ENCODE results near the gene MAP3K2. TPM values are rescaled to one million over a fixed set of nuclear protein-coding genes. Genes with fewer than 3 reads are reported as not detected.

The MAP3K2 gene
- total RNA-seq, 4 donors from 2014 or later: 29.4 to 37.4 (median 31.3) TPM

DNA sequence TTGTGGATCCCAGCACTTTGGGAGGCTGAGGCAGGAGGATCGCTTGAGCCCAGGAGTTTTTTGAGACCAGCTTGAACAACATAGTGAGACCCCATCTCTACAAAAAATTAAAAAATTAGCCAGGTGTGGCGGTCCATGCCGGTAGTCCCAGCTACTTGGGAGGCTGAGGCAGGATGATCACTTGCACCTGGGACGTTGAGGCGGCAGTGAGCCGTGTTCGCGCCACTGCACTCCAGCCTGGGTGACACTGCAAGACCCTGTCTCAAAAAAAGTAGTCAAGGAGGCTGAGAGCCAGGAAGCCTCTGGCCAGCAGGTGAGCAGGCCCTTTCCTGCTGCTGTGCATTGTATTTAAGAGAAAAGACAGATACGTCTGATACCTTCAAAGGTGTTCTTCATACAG is 19.3 kb upstream of the MAP3K2 start:
- Histone ChIP-seq H3K27me3 (no peaks in the 10 kb centered on the region), H3K4me1 (peaks cover 19 to 58% (median 25%) of the 10 kb centered on the region in 3 donors), H3K4me3 (no peak overlapping the region), H3K36me3 (no peaks in the 10 kb centered on the region), H3K9me3 (no peaks in the 10 kb centered on the region), H3K27ac (peak overlapping the region in 1 of 4 donors; percentile 88)
- intact Hi-C loops (cut with DNase I): no loop called here
- DNase-seq: no peak
- TF ChIP-seq POLR2A (IDR thresholded peaks at IDR 0.05): no peak
- TF ChIP-seq, protein P1, sequence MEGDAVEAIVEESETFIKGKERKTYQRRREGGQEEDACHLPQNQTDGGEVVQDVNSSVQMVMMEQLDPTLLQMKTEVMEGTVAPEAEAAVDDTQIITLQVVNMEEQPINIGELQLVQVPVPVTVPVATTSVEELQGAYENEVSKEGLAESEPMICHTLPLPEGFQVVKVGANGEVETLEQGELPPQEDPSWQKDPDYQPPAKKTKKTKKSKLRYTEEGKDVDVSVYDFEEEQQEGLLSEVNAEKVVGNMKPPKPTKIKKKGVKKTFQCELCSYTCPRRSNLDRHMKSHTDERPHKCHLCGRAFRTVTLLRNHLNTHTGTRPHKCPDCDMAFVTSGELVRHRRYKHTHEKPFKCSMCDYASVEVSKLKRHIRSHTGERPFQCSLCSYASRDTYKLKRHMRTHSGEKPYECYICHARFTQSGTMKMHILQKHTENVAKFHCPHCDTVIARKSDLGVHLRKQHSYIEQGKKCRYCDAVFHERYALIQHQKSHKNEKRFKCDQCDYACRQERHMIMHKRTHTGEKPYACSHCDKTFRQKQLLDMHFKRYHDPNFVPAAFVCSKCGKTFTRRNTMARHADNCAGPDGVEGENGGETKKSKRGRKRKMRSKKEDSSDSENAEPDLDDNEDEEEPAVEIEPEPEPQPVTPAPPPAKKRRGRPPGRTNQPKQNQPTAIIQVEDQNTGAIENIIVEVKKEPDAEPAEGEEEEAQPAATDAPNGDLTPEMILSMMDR (IDR thresholded peaks at IDR 0.05): no peak
- 72 to 88% methylated on average over 4 to 8 of the region's 9 CpGs for WGBS, 2 donors

DNA sequence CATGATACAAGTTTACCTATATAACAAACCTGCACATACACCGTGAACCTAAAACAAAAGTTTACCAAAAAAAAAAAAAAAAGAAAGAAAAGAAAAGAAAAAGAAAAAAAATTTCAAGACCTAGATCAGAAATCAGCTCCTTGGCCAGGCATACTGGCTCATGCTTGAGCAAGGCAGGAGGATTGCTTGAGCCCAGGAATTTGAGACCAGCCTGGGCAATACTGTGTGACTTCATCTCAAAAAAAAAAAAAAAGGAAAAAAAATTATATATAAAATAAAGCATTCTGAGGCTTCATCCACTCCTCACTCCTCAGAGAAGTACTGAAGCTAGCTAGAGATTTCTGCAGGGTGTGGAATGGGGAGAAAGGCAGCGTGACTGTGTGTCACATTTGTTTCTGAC is 18.7 kb upstream of the MAP3K2 start:
- no peaks in the 10 kb centered on the region for H3K9me3 ChIP-seq
- H3K4me3 ChIP-seq: no peak overlapping the region
- TF ChIP-seq, protein P1 (IDR thresholded peaks at IDR 0.05): no peak
- no peak for TF ChIP-seq POLR2A (IDR thresholded peaks at IDR 0.05)
- WGBS, 2 donors: 80 to 82% methylated on average over 2 of the region's 2 CpGs
- intact Hi-C loops (cut with DNase I): no loop called here
- no peaks in the 10 kb centered on the region for H3K36me3 ChIP-seq
- no peak overlapping the region for H3K27ac ChIP-seq
- H3K4me1 ChIP-seq: peaks cover 19 to 61% (median 26%) of the 10 kb centered on the region in 3 donors
- DNase-seq: no peak
- H3K27me3 ChIP-seq: no peaks in the 10 kb centered on the region

DNA sequence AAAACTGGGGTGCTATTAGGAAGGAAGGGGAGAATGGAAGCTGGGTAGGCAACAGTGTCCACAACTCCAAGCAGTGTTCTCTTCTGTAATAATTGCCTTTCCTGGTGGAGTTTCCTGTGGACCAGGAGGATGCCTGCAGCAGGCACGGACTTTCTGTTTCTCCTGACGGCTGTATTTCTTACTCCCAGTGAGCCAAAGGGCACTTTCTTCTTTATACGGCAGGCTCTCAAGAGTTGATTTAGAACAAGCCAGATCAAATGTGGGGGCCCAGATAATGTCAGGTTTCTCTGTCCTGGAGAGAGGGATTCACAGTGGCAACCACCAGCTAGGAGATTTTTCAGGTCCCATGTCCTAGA is 17.5 kb upstream of the MAP3K2 start:
- intact Hi-C loops (cut with DNase I): no loop called here
- no peak for DNase-seq
- Histone ChIP-seq H3K27ac (peak overlapping the region in 2 of 4 donors; percentile 12 to 42), H3K4me1 (peaks cover 25 to 61% (median 27%) of the 10 kb centered on the region in 3 donors), H3K4me3 (no peak overlapping the region), H3K36me3 (no peaks in the 10 kb centered on the region), H3K27me3 (no peaks in the 10 kb centered on the region), H3K9me3 (no peaks in the 10 kb centered on the region)
- WGBS, 2 donors: 52 to 75% methylated on average over 3 of the region's 3 CpGs
- TF ChIP-seq, protein P1 (IDR thresholded peaks at IDR 0.05): no peak
- no peak for TF ChIP-seq POLR2A (IDR thresholded peaks at IDR 0.05)

DNA sequence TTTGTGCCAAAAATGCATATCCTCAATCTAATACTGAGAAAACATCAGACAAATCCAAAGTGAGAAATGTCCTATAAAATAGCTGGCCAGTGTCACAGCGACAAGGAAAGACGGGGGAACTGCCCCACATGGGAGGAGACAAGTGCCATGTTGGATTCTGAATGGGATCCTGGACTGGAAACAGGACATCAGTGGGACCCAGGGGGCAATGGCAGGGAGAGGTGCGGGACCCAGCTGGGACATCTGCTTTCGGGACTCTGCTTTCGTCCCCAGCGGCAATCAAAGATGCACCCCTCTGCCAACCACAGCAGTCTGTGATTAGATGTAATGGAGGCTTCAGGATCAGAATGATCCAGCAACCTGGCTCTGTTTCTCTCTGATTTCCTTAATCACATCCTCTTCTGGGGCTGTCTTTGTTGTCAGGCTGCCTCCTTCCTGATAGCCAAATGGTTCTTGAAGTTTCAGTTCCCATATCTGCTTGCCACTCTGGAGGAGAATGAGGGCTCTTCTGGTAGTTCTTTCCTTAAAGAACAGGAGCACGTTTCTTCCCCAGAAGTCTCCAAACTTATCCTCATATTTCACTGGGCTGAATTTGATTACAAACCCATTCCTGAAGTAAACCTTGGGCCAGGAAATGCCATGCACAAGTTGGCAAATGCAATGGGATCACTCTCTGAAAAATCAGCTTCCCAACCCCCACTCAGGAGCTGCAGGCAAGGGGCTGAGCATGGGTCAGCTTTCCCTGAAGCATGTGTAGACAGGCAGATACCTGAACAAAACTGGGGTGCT is 16.9 kb upstream of the MAP3K2 start:
- H3K27ac ChIP-seq: peak overlapping the region in 1 of 4 donors; percentile 42
- 81 to 87% methylated on average over 6 to 7 of the region's 7 CpGs for WGBS, 2 donors
- intact Hi-C loops (cut with DNase I): no loop called here

DNA sequence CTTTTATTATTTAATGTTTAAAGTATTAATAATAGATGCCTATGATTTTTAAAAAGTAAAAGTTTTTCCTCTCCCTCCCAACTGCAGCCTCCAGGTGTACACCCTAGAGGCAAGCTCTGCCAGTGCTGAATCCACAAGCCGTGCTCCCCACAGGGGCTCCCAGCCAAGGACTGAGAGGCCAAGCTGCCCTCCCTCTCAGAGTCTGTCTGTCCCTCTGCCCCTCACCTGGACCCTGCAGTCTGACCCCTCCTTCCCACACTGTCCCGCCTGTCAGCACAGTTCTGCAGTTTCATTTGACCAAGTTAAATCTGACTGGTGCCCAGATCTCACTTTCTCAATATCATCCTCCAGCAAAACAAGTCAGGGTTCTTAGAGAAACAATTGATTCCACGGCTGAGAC is 15.7 kb upstream of the MAP3K2 start:
- intact Hi-C loops (cut with DNase I): no loop called here
- H3K4me1 ChIP-seq: peaks cover 23 to 60% (median 24%) of the 10 kb centered on the region in 3 donors
- 54 to 61% methylated on average over 3 of the region's 3 CpGs for WGBS, 2 donors
- no peaks in the 10 kb centered on the region for H3K9me3 ChIP-seq
- H3K27me3 ChIP-seq: no peaks in the 10 kb centered on the region
- H3K27ac ChIP-seq: no peak overlapping the region
- no peak for TF ChIP-seq POLR2A (IDR thresholded peaks at IDR 0.05)
- TF ChIP-seq, protein P1 (IDR thresholded peaks at IDR 0.05): no peak
- DNase-seq: no peak
- H3K4me3 ChIP-seq: no peak overlapping the region
- H3K36me3 ChIP-seq: no peaks in the 10 kb centered on the region

More for the DNA sequence above, 16.9 kb upstream of the MAP3K2 start:
- Histone ChIP-seq H3K4me1 (peaks cover 24 to 57% (median 25%) of the 10 kb centered on the region in 3 donors), H3K9me3 (no peaks in the 10 kb centered on the region), H3K36me3 (no peaks in the 10 kb centered on the region), H3K4me3 (no peak overlapping the region), H3K27me3 (no peaks in the 10 kb centered on the region)
- TF ChIP-seq, protein P1 (IDR thresholded peaks at IDR 0.05): no peak
- TF ChIP-seq POLR2A (IDR thresholded peaks at IDR 0.05): no peak
- no peak for DNase-seq

Data from esophagus squamous epithelium (tissue), 5 donors.